AG09309 (cell line): ENCODE results near the gene TOMM5.

Source experiments
- DNase-seq: peaks from one replicate; pipeline ENCODE4 v3.0.0-alpha.2; 2010; ENCODE audit warnings: low read depth
- H3K4me3 ChIP-seq: 2 replicates; pipeline ENCODE4 v1.5.1; 2011; ENCODE audit warnings: mild to moderate bottlenecking, low read depth, low read length, moderate library complexity; ENCODE audit not compliant: control insufficient read depth
- TF ChIP-seq, protein P1 (sequence below): IDR thresholded peaks from 2 replicates; pipeline ENCODE4 v1.5.1; 2011; ENCODE audit warnings: mild to moderate bottlenecking, low read depth, low read length, inconsistent platforms; ENCODE audit not compliant: insufficient read depth, control insufficient read depth; ENCODE audit errors: missing control alignments

The TOMM5 gene

DNA sequence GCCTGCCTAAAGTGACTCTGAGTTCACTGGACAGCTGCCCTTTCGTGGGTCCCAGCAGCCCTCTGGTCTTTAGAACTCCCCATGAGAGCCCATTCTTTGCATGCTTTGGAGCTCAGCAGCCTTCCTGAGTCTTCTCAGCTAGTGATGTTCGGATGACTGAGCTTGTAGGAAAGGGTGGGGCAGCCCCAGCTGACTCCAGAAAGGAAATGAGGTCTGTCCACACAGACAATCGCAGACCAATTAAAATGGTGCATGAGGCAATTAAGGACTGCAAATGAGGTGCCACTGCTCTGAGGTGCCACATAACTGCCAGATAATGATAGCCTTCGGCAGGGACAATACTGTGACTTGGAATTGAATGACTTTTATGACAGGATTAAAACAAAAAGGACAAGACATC is 25.4 kb upstream of the TOMM5 start:
- peak; percentile 38 for DNase-seq
- H3K4me3 ChIP-seq: no peak overlapping the region
- TF ChIP-seq, protein P1, sequence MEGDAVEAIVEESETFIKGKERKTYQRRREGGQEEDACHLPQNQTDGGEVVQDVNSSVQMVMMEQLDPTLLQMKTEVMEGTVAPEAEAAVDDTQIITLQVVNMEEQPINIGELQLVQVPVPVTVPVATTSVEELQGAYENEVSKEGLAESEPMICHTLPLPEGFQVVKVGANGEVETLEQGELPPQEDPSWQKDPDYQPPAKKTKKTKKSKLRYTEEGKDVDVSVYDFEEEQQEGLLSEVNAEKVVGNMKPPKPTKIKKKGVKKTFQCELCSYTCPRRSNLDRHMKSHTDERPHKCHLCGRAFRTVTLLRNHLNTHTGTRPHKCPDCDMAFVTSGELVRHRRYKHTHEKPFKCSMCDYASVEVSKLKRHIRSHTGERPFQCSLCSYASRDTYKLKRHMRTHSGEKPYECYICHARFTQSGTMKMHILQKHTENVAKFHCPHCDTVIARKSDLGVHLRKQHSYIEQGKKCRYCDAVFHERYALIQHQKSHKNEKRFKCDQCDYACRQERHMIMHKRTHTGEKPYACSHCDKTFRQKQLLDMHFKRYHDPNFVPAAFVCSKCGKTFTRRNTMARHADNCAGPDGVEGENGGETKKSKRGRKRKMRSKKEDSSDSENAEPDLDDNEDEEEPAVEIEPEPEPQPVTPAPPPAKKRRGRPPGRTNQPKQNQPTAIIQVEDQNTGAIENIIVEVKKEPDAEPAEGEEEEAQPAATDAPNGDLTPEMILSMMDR: no peak

DNA sequence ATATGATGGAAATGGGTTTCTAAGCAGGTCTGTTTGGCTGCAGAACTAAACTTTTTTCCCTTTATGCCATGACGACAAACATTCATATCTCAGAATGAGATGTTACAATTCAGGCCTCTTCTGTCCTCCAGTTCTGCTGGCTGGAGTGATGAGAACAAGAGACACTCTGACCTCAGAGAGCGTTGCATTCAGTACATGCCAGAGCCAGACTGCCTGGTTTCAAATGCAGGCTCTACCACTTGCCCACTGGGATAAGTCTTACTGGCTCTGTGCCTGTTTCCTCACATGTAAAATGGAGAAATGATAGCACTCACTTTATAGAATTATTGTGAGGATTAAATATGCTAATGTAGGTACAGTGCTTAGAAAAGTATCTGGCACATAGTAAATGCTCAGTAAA is 24.8 kb upstream of the TOMM5 start:
- no peak overlapping the region for H3K4me3 ChIP-seq
- TF ChIP-seq, protein P1: no peak
- no peak for DNase-seq

DNA sequence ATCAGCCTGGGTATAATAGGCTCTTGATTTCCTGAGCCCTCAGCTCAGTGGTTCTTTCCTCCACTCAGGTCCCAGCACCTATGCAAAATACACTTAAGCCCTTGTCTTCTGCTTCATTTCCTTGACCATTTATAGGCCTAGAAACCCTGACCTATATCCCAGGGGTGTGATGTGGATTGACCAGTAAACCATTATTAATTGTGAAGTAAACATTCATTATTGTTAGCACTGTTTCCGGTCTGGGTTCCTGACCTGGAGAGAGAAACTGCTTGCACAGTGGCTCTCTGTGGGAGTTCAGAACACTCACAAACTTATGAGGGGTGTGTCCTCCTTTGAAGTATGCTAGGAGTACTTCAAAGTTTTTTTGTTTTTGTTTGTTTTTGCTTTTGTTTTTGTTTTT is 19.6 kb upstream of the TOMM5 start:
- DNase-seq: no peak
- TF ChIP-seq, protein P1: no peak
- H3K4me3 ChIP-seq: no peak overlapping the region

DNA sequence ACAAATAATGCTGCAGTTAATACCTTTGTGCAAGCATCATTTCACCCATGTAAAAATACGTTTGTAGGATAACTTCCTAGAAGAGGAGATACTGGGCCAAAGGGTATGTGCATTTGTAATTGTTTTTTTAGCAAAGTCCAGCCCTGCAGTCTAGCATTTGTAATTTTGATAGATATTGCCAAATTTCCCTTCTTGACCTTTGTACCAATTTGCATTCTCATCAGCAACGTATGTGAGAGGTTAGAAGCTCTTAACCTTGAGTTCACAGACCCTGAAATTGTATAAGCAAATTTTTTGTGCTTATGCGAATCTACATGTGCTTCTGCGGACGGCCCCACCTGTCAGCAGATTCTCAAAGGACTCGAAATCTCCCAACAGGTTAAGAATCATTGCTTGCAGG is 18.6 kb upstream of the TOMM5 start:
- H3K4me3 ChIP-seq: no peak overlapping the region
- no peak for DNase-seq
- TF ChIP-seq, protein P1: no peak

DNA sequence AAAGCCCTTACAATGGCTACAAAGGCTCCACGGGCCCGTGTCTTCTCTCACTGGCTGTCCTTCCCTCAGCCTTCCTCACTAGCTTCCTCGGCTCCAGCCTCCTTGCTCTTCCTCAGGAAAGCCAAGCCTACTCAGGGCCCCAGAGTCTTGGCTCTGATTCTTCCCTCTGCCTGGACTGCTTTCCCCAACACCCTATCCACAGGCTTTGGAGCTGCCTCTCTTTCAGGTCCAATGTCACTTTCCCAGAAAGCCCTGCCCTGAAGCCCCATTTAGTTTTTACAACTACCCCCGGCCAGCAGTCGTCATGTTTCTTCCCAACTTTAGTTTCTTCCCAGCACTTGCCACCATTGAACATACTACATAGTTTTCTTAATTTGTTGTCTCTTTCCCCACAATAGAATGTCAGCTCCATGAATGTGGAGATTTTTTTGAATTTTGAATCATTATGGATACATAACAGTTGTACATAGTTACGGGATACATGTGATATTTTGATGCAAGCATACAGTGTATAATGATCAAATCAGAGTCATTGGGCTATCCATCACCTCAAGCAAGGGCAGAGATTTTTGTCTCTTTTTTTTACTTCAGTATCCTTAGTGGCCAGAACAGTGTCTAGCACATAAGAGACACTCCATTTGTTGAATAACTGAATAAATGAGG is 17.5 kb upstream of the TOMM5 start:
- no peak overlapping the region for H3K4me3 ChIP-seq
- TF ChIP-seq, protein P1: no peak
- no peak for DNase-seq

DNA sequence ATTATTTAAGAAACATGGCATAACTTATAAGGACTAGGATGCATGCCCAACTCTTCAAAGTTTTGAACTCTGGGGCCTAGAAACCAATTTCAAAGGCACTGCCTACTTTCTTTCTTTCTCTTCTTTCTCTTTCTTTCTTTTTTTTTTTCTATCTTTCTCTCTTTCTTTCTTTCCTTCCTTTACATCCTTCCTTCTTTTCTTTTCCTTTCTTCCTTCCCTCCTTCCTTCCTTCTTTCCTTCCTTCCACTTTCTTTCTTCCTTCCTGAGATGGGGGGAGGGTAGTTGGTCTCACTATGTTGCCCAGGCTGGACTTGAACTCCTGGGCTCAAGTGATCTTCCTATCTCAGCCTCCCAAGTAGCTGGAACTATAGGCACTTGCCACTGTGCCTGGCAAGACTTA is 15.9 kb upstream of the TOMM5 start:
- no peak overlapping the region for H3K4me3 ChIP-seq
- TF ChIP-seq, protein P1: no peak
- no peak for DNase-seq
